HepG2 (cell line): ENCODE measurements around the gene ZNF597. TPM values are rescaled to one million over a fixed set of nuclear protein-coding genes. Genes with fewer than 3 reads are reported as not detected.

Source experiments
- CREB3 ChIP-seq: sonication (generic); formaldehyde crosslinking; IDR thresholded peaks from 2 replicates; pipeline ENCODE4 v1.5.0; 2020; ENCODE audit warnings: missing genetic modification reagents
- EED ChIP-seq: sonication (generic); formaldehyde crosslinking; IDR thresholded peaks from 2 replicates; pipeline ENCODE4 v1.5.0; 2020; ENCODE audit warnings: mild to moderate bottlenecking, missing genetic modification reagents
- FOXO1 ChIP-seq: sonication (generic); formaldehyde crosslinking; IDR thresholded peaks from 2 replicates; pipeline ENCODE4 v1.4.0; 2020; ENCODE audit warnings: missing genetic modification reagents
- HNF4A ChIP-seq: sonication (generic); formaldehyde crosslinking; IDR thresholded peaks from 2 replicates; pipeline ENCODE4 v1.4.0; 2020; ENCODE audit warnings: missing genetic modification reagents
- KDM5B ChIP-seq: sonication (generic); formaldehyde crosslinking; IDR thresholded peaks from 2 replicates; pipeline ENCODE4 v1.4.0; 2020; ENCODE audit warnings: missing genetic modification reagents, mild to moderate bottlenecking, borderline replicate concordance
- KLF13 ChIP-seq: sonication (generic); formaldehyde crosslinking; IDR thresholded peaks from 2 replicates; pipeline ENCODE4 v1.4.0; 2020; ENCODE audit warnings: mild to moderate bottlenecking, missing genetic modification reagents
- MAZ ChIP-seq, 2 experiments: sonication (generic) in 1 of 2; formaldehyde crosslinking in 1 of 2; IDR thresholded peaks; 2 replicates each; pipeline versions ENCODE4 v1.5.0 to v1.6.1; 2012 to 2020; ENCODE audit warnings: low read depth in 2 of 2, mild to moderate bottlenecking in 2 of 2, borderline replicate concordance in 1 of 2, improper control_type of control experiment in 1 of 2, low read length in 1 of 2, missing genetic modification reagents in 1 of 2, moderate library complexity in 1 of 2
- NBN ChIP-seq: fragments of 450-650 bp; conservative IDR thresholded peaks from 2 replicates; pipeline ENCODE4 v1.6.1; 2017
- NFE2L1 ChIP-seq: sonication (generic); formaldehyde crosslinking; IDR thresholded peaks from 2 replicates; pipeline ENCODE4 v1.4.0; 2020; ENCODE audit warnings: missing genetic modification reagents, mild to moderate bottlenecking, borderline replicate concordance
- PRDM10 ChIP-seq: sonication (generic); formaldehyde crosslinking; IDR thresholded peaks from 2 replicates; pipeline ENCODE4 v1.4.0; 2020; ENCODE audit warnings: low read depth, missing genetic modification reagents
- SALL2 ChIP-seq: sonication (generic); formaldehyde crosslinking; IDR thresholded peaks from 2 replicates; pipeline ENCODE4 v1.8.1; 2023; ENCODE audit warnings: mild to moderate bottlenecking, missing genetic modification reagents, inconsistent platforms
- SIN3A ChIP-seq: IDR thresholded peaks from 2 replicates; pipeline ENCODE4 v1.6.1; 2011; ENCODE audit warnings: low read depth, mild to moderate bottlenecking, control low read depth, low read length, borderline replicate concordance
- ZBTB1 ChIP-seq: sonication (generic); formaldehyde crosslinking; IDR thresholded peaks from 2 replicates; pipeline ENCODE4 v1.4.0; 2020; ENCODE audit warnings: missing genetic modification reagents, borderline replicate concordance
- ZNF138 ChIP-seq: sonication (generic); formaldehyde crosslinking; IDR thresholded peaks from 2 replicates; pipeline ENCODE4 v1.5.0; 2020; ENCODE audit warnings: mild to moderate bottlenecking, low read depth, missing genetic modification reagents
- ZNF263 ChIP-seq: sonication (generic); formaldehyde crosslinking; IDR thresholded peaks from 2 replicates; pipeline ENCODE4 v1.4.0; 2020; ENCODE audit warnings: missing genetic modification reagents
- ZNF510 ChIP-seq: sonication (generic); formaldehyde crosslinking; IDR thresholded peaks from 2 replicates; pipeline ENCODE4 v1.4.0; 2020; ENCODE audit warnings: low read depth, mild to moderate bottlenecking, missing genetic modification reagents
- ZNF605 ChIP-seq: sonication (generic); formaldehyde crosslinking; IDR thresholded peaks from 2 replicates; pipeline ENCODE4 v1.8.0; 2022; ENCODE audit warnings: mild to moderate bottlenecking, missing genetic modification reagents
- ZNF83 ChIP-seq: sonication (generic); formaldehyde crosslinking; IDR thresholded peaks from 2 replicates; pipeline ENCODE4 v1.4.0; 2020; ENCODE audit warnings: missing genetic modification reagents, mild to moderate bottlenecking, borderline replicate concordance
- ZSCAN20 ChIP-seq: sonication (generic); formaldehyde crosslinking; IDR thresholded peaks from 2 replicates; pipeline ENCODE4 v1.4.0; 2020; ENCODE audit warnings: missing genetic modification reagents, mild to moderate bottlenecking, borderline replicate concordance
- polyA plus RNA-seq, 8 experiments: library from polyadenylated mRNA; depleted of rRNA in 3 of 8; stranded (reverse) in 7 of 8; unstranded in 1 of 8; fragments of >200 nt; fragmentation: Illumina TruSeq in 4 of 8; extraction: Trizol in 4 of 8; gene quantifications; 2 replicates each; pipeline versions ENCODE4 v1.2.1 to v1.2.3, GENCODE V29; 2011 to 2016; ENCODE audit warnings: low read depth in 4 of 8, missing spikeins in 1 of 8, mixed read lengths in 1 of 8; ENCODE audit not compliant: insufficient read depth in 1 of 8
- total RNA-seq, 5 experiments: library from RNA; depleted of rRNA; stranded (reverse); fragments of >200 nt; fragmentation: Illumina TruSeq; extraction: Trizol; gene quantifications; 2 replicates each; pipeline ENCODE4 v1.2.3, GENCODE V29; 2016; ENCODE audit warnings: low read depth in 1 of 5
- TF ChIP-seq, protein P1 (sequence below): sonication (generic); formaldehyde crosslinking; IDR thresholded peaks from 2 replicates; pipeline ENCODE4 v1.9.0; 2021; ENCODE audit warnings: missing genetic modification reagents, borderline replicate concordance

Gene ZNF597
- total and polyA plus RNA-seq, 2 of the 13 experiments (the other 11 are each of a cell fraction or from before 2014, with no cell fraction given), result 1.3 to 2.4 TPM

- TF ChIP-seq ZBTB1 (CRISPR knock-in tag) (no peak), SIN3A (peak; percentile 26; the same call in 1 of the 2 replicates), FOXO1 (CRISPR knock-in tag) (0 out of 2 replicates have a peak, but pooled peaks have one; percentile 10), KDM5B (CRISPR knock-in tag) (no peak; the same call in 1 of the 2 replicates), ZSCAN20 (CRISPR knock-in tag) (no peak), ZNF263 (CRISPR knock-in tag) (0 out of 2 replicates have a peak, but pooled peaks have one; percentile 5), CREB3 (no peak), ZNF605 (CRISPR knock-in tag) (0 out of 2 replicates have a peak, but pooled peaks have one; percentile 46), NFE2L1 (CRISPR knock-in tag) (no peak), SALL2 (no peak), EED (0 out of 2 replicates have a peak, but pooled peaks have one; percentile 50), MAZ (IDR thresholded peaks at IDR 0.05; ENCODE audit: borderline replicate concordance, low read depth, low read length) (no peak), MAZ (CRISPR knock-in tag; IDR thresholded peaks at IDR 0.05; ENCODE audit: low read depth) (peak; percentile 1; the same call in 1 of the 2 replicates), ZNF83 (CRISPR knock-in tag) (peak; percentile 42; the same call in 1 of the 2 replicates), PRDM10 (CRISPR knock-in tag) (no peak), ZNF138 (peak; percentile 51; the same call in 1 of the 2 replicates), ZNF510 (CRISPR knock-in tag) (0 out of 2 replicates have a peak, but pooled peaks have one; percentile 23), NBN (no peak), HNF4A (no peak), KLF13 (CRISPR knock-in tag) (no peak)
- TF ChIP-seq, protein P1, sequence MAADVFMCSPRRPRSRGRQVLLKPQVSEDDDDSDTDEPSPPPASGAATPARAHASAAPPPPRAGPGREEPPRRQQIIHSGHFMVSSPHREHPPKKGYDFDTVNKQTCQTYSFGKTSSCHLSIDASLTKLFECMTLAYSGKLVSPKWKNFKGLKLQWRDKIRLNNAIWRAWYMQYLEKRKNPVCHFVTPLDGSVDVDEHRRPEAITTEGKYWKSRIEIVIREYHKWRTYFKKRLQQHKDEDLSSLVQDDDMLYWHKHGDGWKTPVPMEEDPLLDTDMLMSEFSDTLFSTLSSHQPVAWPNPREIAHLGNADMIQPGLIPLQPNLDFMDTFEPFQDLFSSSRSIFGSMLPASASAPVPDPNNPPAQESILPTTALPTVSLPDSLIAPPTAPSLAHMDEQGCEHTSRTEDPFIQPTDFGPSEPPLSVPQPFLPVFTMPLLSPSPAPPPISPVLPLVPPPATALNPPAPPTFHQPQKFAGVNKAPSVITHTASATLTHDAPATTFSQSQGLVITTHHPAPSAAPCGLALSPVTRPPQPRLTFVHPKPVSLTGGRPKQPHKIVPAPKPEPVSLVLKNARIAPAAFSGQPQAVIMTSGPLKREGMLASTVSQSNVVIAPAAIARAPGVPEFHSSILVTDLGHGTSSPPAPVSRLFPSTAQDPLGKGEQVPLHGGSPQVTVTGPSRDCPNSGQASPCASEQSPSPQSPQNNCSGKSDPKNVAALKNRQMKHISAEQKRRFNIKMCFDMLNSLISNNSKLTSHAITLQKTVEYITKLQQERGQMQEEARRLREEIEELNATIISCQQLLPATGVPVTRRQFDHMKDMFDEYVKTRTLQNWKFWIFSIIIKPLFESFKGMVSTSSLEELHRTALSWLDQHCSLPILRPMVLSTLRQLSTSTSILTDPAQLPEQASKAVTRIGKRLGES (CRISPR knock-in tag), result 0 out of 2 replicates have a peak, but pooled peaks have one; percentile 17
Measured at GRCh38 chr16:3458278-3458851, 15.1 kb upstream of the ZNF597 start (continued).
